Hematopoietic multipotent progenitor cell treated with erythropoietin and hydrocortisone succinate and interleukin-3 and kit ligand, for 17 days (in vitro differentiated cells): Measurements from ENCODE around the gene FAM83F.

Source experiments
- DNase-seq: peaks from one replicate; pipeline ENCODE4 v3.0.0-alpha.2; 2015; ENCODE audit warnings: low spot score

FAM83F gene

DNA sequence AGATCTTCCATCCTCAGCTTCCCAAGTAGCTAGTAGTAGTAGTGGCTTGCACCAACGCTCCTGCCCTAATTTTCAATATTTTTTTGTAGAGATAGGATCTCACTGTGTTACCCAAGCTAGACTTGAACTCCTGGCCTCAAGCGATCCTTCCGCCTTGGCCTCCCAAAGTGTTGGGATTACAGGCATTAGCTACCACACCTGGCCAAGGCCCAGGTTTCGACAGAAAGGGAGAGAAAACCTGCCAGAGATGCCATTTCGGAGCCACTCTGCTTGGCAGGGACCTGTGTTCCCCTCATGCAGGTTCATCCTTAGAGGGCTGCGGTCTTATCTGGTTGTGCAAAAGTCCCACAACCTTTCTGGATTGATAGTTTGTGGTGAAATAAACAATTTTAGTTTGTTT lies 41.4 kb downstream of the FAM83F start:
- DNase-seq, result no peak

DNA sequence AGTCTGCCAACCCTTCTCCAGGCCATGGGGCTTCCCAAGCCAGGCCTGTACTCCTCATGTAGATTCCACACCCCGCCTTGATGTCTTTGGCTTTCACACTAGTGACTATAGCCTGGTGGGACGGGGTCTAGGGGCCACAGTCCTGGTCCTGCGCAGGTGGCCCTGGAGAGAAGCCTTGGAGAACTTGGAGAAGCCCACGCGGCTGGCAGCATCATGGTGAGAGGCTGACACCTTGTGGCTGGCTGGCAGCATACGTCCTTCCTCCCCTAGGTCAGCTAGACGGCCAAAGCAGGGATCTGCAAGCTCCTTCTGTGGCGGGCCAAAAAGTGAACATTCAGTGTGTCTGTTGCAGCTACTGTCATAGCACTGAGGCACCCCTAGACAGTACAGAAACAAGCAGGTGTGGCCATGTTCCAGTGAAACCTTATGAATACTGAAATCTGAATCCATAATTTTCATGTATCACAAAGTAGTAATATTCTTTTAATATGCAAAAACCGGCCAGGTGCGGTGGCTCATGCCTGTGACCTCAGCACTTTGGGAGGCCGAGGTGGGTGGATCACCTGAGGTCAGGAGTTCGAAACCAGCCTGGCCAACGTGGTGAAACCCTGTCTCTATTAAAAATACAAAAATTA lies 42.0 kb downstream of the FAM83F start:
- peak; percentile 69 for DNase-seq

DNA sequence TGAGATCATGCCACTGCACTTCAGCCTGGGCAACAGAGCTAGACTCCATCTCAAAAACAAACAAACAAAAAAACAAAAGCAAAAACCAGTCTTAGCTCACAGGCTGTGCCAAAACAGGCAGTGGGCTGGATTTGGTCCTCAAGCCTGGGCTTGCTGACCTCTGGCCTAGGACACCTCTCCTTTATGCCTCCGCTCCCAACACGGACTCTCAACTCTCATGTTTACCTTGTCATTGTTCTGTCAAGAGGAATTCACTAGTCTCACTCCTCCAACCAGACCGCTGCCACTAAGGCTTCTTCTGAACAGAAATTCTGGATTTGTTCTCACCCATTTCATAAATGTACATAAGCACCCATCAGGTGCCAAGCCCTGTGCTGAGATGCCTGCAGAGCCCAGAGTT lies 42.6 kb downstream of the FAM83F start:
- DNase-seq, result no peak

DNA sequence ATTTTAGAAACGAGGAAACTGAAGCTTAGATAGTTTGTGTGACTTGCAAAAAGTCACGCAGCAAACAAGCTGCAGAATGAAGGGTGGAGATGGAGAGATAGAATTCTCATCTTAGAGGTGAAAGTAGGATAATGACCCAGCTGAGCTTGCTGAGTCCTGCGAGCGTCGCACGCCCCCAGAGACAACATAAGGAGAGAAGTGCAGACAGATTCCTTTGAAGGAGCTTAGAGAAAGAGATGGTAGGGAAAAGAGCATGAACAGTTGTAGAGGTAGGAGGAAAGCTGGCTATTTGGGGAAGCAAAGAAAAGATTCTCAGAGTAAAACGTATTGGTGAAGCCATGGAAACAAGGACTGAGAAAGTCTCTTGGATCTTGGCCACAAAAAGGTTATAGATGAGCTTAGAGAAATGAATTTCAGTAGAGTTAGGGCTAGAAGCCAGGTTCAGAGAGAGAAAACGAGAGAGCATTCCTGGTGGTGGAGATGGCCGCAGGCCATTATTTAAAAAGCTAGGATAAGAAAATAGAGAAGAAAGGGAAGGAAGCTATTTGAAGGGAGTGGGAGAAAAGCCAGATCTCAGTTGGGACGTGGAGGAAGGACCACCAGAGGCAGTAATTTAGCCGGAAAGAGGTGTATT lies 44.8 kb downstream of the FAM83F start:
- no peak for DNase-seq

DNA sequence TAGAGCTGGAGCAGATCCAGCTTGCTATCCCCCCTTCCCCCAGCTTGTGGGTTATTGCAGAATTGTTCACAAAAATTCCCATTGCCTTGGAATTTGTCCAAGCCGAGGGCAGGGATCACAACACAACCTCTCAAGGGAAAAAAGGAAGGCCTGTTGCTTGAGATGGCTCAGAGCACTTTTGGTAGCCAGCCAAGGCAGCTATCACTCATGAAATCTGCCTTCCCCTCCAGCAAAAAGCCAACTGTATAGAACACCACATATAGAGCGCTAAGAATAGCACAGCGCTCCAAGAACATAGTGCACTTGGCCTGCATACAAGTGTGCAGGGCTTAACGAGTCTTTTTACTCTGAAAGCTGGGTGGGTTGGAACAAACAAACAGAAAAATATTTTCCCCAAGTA lies 46.2 kb downstream of the FAM83F start:
- DNase-seq, result peak; percentile 71

DNA sequence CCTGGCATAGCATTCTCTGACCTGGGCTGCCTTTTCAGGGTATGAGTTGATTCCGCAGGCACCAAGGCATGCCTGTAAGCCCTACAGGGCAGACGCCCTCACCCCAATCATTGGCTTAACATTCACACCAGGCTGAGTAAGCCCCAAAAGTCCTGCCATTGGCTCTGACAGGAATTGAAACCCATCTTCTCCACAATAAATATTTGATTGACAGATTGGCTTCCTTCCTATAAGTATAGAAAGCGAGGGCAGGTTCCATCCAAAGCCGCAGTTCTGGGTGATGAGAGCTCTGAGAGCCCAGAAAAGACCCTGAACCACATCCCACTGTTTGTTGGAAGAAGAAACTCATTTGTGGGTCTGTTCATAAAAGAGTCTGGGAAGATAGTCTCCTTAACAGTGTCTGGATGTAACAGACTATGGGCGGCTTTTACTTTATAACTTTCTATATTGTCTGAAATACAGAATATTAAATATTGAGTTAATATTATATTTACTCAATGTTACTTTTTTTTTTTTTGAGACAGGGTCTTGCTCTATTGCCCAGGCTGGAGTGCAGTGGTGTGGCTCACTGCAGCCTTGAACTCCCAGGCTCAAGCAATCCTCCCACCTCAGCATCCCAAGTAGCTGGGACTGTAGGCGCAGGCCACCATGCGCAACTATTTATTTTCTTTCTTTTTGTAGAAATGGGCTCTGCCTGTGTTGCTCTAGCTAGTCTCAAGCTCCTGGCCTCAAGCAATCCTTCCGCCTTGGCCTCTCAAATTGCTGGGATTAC lies 46.8 kb downstream of the FAM83F start:
- no peak for DNase-seq

DNA sequence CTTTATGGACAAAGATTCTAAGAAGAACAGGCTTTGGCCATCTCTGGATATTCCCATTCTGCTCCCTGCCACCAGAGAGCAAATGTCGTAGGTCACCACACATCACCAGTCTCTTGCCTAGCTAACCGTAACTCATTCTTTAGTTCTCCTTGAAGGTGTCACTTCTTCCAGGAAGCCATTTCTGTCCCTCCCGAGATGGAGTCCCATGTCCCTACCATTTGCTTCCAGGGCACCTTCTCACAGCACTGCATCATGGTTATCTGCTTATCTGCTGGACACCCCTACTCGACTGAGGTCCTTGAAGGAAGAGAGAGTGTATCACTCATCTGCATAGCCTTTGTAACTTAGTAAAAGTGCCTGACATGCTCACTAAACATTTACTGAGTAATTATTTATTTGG lies 47.6 kb downstream of the FAM83F start:
- no peak for DNase-seq

DNA sequence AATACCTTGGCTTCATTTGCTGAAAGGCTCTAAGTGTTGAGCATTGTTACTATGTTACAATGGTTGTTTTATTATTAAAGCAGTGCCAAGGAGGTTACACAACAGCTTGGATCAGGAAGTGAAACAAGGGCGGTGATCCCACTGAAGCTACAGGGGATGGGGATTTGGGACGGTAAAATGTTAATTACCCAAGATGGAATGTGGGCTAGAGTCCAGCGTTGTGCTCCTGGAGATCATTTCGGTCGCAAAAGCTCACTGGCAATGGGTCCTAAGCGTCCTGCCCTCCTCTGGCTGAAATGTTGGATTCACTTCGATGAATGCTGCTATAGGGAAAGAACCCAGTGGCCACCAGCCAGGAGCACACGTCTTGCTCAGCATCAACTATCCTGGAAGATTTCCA lies 48.3 kb downstream of the FAM83F start:
- no peak for DNase-seq

DNA sequence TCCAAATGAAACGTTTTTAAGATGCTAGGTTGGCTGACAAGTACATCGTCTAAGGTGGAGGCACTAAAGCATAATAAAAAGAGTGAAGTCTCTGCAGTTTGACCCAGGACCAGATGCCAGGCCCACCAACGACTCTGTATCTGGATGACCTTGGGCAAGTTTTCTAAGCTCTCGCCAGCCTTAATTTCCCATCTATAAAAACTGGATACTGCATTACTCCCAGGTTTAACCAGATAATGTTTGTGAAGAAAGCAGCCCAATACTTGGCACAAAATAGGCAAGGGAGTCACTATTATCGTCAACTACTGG lies 49.0 kb downstream of the FAM83F start:
- DNase-seq, result no peak

DNA sequence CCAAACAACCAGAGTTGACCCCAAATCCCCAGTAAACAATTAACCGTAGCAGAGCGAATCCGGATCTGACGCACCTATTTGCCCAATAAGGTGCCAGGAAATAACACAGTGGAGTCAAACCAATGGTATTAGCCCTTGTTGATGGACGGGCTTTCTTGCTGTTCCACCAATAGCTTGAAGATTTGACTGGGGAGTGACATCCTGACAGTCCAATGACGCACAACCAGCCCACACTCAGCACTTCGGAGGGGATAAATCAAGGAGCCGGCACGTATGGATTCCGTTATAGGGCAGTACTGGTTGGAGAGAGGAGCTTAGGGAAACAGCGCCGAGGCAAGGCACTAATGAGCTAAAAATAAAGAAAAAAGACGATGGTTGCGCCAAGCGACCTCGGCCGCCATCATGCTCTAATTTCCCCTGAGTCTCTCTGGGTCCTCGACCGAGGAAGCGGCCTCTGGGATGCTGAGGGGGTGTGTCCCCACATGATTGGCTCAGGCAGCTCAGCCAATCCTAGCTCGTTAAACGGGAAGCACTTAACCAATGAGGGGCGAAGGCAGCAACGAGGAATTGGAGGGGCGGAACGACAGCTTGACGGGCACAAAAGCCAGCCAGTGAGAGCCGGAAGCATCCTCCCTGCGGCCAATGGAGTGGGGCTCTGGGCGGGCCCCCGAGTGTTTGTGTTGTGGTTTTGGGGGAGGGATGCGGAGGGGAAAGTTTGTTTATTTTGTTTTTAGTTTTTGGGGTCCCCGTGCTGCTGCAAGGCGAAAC lies 49.5 kb downstream of the FAM83F start:
- DNase-seq, result peak; percentile 99

DNA sequence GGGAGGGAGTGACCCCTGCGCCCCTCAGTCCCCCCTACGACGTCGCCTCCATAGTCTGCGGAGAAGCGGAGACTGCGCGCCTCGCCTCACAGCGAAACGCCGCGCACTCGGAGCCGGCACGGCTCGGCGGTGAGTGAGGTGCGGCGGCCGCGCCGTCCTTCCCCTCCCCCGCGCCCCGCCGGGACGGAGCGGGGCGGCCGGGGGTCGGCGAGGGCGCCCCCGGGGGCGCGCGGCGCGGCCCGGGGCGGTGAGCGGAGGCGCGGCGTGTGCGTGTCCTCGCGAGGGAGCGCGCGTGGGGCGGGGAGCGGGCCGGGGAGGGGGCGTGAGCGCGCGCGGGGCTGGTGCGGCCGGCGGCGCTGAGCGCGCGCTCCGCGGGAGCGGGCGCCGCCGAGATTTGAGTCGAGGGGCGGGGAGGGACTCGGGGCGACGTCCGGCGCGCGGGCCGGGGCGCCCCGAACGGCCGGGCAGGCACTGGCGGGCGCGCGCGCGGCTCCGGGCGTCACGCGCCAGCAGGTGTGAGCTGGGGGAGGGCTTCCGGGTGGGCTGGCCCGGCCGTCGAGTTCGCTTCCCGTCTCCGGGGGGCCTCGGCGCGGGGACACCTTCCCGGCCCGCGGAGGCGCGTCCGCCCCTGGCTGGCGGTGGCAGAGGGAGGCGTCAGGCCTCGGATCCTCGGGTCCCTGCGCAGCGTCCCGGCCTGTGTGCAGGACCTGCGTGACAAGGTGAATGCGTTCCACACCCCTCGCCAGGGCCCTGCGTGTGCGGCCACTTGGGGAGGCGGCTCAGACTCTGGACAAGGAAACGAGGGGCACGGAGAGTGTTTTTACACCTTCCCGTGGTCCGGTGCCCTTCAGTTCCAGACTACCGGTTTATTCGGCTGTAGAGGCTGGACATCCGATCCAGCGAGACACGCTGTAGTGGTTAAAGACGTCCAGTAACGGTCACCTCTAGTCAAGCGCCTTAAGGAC lies 50.4 kb downstream of the FAM83F start:
- peak; percentile 68 for DNase-seq

DNA sequence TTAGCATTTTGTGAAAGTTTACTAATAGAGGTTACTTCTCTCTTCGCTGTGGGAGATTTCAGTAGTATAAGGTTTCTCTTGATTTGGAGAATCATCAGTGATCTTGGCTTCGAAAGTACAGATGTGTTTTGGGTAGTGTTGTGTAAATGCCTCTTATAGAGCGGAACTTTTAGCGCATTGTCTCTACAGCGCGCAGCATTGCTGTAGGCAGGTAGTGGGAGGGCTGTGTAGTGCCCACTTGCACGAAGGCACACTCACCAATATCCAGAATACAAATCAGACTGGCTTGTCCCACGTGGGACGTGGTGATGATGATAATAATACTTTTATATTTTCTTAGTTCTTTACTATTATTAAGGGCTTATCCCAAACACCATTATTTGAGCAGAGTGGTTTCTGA lies 51.4 kb downstream of the FAM83F start:
- no peak for DNase-seq

DNA sequence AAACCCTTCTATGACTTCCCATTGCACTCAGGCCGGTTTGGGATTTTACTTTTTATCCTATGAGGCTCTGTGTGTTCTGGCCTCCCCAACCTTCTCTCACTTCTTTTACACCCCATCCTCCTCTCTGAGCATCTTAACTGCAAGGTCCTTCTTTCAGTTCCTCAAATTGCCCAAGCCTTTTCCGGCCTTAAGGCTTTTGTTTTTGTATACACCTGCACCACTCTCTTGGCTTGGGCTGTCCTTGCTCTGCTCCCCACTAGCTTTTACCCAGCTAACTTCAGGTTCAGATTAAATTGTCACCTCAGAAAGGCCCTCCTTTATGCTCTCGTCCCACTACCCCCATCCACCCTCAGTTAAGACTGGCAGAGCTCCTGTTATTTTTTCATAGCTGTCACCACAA lies 55.5 kb downstream of the FAM83F start:
- no peak for DNase-seq

DNA sequence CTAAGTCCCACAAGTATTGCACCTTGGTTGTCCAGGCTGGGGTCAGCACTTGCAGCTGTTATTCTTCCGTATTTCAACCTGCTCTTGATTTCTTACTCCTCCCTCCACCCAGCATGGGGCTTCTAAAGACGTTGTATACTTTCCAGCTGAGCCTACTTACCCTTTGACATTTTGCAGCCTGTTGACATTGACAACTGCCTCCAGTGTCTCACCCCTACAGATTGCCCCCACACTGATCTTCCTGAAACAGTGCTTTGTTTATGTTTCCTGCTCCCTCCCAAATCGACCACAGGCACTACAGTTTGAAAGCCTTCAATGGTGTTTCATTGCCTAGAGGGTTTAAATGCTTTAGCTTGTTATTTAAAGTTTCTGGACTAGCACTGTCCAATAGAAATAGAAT lies 56.6 kb downstream of the FAM83F start:
- DNase-seq, result no peak

DNA sequence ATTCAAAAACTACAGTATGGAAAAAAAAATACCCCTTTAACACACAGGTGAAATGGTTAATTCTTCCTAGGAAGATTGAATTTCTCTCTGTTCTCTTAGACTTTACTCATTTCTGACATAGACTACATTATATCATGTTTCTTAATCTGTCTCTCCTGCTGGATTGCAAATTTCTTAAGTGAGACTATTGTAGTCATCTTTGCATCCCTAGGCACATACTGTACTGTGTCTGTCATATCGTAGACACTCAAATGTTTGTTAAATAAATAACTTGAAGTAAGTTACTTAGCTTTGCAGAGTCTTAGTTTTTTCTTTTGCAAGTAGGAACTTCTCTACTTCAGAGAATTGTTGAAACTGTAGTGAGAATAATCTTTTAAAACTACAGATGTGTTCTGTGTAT lies 58.7 kb downstream of the FAM83F start:
- DNase-seq, result no peak

DNA sequence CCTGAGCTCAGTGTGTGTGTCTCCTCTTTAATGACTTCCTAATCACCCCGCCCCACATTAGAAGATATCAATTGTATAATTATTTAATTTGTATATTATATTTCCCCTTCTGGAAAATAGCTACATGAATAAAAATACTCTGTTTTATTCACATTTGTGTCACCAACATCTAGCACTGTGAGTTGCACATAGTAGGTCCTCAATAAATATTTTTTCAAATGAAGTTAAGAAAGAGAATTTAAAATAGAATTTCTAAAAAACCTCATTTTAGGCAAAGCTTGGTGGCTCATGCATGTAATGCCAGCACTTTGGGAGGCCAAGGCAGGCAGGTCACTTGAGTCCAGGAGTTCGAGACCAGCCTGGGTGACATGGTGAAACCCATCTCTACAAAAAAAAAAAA lies 59.7 kb downstream of the FAM83F start:
- no peak for DNase-seq

DNA sequence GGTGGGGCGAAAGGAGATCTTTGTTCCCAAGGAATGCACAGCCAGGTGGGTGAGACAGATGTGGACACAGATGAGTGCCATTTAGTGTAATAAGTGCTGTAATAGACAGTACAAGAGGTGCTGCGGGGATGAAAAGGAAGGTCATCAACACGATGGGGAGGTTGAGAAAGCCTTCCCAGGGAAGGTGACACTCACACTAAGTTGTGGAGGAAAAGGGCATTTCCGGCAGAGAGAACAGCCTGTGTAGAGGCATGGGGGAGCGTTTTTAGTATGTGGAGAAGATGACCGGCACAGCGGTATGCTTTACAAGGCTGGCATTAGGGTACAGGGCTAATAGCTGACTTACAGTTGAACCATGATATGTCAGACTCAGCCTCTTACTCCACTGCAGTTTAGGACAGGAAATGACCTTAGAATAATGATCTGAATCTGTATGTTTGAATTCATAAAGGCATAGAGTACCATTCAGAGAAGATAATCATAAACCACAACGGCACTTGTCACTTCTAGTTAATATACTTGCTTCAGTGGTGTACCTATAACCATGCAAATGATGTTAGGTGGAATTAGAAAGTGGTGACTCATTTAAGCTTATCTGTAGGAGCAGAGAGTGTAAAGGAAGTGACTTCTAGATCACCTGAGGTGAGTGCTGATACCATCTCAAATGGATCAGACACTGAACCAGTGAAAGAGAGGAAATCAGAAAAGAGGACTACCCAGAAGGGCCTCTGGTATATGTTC lies 60.6 kb downstream of the FAM83F start:
- no peak for DNase-seq

DNA sequence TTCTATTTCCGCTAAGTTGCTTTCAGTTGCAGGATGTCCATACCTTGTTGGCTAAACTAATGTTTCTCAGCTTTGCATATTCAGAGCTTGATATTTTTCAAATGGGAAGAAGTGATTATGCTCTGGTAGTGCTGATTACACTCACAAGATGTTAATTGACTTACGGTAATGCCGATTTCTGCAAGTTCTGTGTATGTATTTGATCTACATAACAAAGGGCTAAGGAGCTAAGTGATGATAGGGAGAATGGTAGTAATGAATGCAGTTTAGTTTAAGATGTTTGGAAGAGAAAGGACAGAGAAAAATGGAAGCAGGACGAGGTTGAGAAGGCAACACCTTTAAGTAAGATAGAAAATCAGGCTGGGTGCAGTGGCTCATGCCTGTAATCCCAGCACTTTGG lies 61.4 kb downstream of the FAM83F start:
- no peak for DNase-seq

DNA sequence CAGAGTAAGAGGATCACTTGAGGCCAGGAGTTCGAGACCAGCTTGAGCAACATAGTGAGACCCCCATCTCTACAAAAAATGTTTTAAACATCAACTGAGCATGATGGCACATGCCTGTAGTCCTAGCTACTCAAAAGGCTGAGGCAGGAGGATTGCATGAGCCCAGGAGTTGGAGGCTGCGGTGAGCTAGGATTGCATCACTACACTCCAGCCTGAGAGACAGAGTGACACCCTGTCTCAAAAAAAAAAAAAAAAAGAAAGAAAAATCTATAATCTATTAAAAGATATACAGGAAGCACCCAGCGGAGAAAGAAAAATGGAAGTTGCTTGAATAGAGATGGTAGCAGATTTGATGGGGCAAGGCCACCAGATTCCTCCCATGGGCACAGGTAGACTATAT lies 61.8 kb downstream of the FAM83F start:
- DNase-seq, result no peak

DNA sequence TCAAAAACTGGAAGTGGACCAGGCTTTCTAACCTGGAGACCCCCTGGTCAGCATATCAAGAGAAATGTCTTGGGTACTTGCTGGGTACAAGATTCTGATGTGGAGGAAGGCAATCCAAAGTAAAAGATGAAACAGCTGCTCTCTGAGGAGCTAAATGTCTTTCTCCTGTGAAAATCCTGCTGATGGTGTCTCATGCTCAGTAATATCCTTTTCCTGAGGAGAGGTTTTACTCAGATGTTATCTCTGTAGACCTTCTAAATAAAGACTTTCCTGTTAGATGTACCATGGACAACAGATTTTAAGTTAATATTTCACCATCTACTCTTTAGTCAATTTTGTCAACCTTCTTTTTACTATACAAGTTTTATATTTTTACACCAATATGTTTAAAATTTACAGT lies 62.9 kb downstream of the FAM83F start:
- DNase-seq, result no peak

DNA sequence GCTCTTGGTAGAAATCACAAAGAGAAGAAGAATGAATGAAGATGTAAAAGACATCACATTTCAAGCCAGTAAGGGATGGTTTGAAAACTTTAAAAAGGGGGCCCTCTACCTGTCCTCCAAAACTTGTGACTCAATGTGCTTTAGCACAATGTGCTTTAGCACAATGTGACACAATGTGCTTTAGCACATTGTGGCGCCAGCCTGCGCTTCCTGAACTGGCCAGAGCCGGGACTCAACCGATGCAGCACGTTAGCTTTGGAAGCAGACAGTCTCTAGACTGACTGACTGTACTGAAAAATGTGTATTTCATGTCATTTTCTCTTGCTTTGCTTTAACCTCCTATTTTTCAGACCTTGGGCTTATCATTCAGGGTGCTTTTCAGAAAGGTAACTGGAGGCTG lies 63.5 kb downstream of the FAM83F start:
- no peak for DNase-seq
